ENCODE measurements around the gene ILRUN.

DNA sequence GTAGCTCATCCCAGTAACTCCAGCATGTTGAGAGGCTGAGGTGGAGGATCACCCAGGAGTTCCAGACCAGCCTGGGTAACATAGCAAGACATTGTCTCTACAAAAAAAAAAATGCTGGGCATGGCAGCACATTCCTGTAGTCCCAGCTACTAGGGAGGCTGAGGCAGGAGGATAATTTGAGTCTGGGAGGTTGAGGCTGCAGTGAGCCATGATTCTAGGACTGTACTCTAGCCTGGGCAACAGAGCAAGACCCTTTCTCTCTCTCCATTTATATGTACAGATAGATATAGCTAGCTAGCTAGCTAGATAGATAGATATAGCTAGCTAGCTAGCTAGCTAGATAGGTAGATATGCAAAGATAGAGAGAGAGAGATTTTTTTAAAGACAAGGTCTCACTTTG is 20.4 kb downstream of the ILRUN start:
- no peak for TF ChIP-seq SIN3A (IDR thresholded peaks at IDR 0.05; ENCODE audit: borderline replicate concordance, insufficient read depth, low read length)
- no peak for TF ChIP-seq TAF1 (IDR thresholded peaks at IDR 0.05; ENCODE audit: borderline replicate concordance, insufficient read depth, low read length)
